HCT116 (cell line): ENCODE results near the gene ZFR2. TPM values are rescaled to one million over a fixed set of nuclear protein-coding genes. Genes with fewer than 3 reads are reported as not detected.

Source experiments
- ATAC-seq: fragments of 200-7000 bp; cut with Tn5 transposase; 2 replicates; pipeline ENCODE4 v1.9.1; 2020; ENCODE audit warnings: mild to moderate bottlenecking, moderate library complexity
- BruUV-seq: library from RNA; stranded (reverse); fragments of 400-500 nt; replicated peaks from 2 replicates; lab custom pipeline; 2021; lab: Mats Ljungman, UMichigan
- CTCF ChIA-PET: fragments of 300-600 bp; sonication (Branson Sonifier 250); formaldehyde crosslinking; loops from one replicate; lab custom pipeline; 2021; ENCODE audit warnings: antibody characterized with exemption; lab: Charles Lee
- POLR2A ChIA-PET: fragments of 300-600, 350-600 bp; sonication (Branson Sonifier 250); formaldehyde crosslinking; loops from one replicate; lab custom pipeline; 2021; ENCODE audit warnings: antibody characterized with exemption; lab: Charles Lee
- RAD21 ChIA-PET, 2 experiments: fragments of 300-600 bp; sonication (Branson Sonifier 250); formaldehyde crosslinking; loops; one replicate each; lab custom pipeline; 2023; ENCODE audit warnings: low total read pairs in 2 of 2; ENCODE audit not compliant: uncharacterized antibody in 2 of 2, unreplicated experiment in 2 of 2, low non-redundant PET in 1 of 2; lab: Charles Lee
- DNase-seq: peaks from one replicate; pipeline ENCODE4 v3.0.0-alpha.2; 2010; ENCODE audit warnings: low read depth, low spot score
- H2AFZ ChIP-seq: fragments of 200-600 bp; shearing (Covaris generic), sonication (generic); 2 replicates; pipeline ENCODE4 v1.6.1; 2017; ENCODE audit warnings: low read depth, mixed run types, mixed read lengths, antibody characterized with exemption, low read length; ENCODE audit not compliant: poor library complexity, severe bottlenecking
- H3K27ac ChIP-seq: 2 replicates; pipeline ENCODE4 v1.5.1; 2012; ENCODE audit warnings: low read depth, low read length
- H3K27me3 ChIP-seq: fragments of 200-600 bp; sonication (generic); 2 replicates; pipeline ENCODE4 v1.6.1; 2016; ENCODE audit warnings: mixed run types, low read length, mixed read lengths; ENCODE audit not compliant: insufficient read depth
- H3K36me3 ChIP-seq, 2 experiments: fragments of 200-500 bp in 1 of 2; fragments of 200-600 bp in 1 of 2; sonication (Bioruptor generic) in 1 of 2; sonication (generic) in 1 of 2; 2 replicates each; pipeline versions ENCODE4 v1.5.1 to v1.6.1; 2014 to 2016; ENCODE audit warnings: low read length in 2 of 2, inconsistent platforms in 1 of 2, mixed read lengths in 1 of 2, mixed run types in 1 of 2; ENCODE audit not compliant: insufficient read depth in 2 of 2, control insufficient read depth in 1 of 2
- H3K4me1 ChIP-seq, 2 experiments: fragments of 200-600 bp in 1 of 2; sonication (generic) in 1 of 2; 2 replicates each; pipeline versions ENCODE4 v1.5.1 to v1.6.1; 2012 to 2017; ENCODE audit warnings: low read length in 2 of 2, inconsistent platforms in 1 of 2, mild to moderate bottlenecking in 1 of 2, mixed read lengths in 1 of 2, mixed run types in 1 of 2, moderate library complexity in 1 of 2; ENCODE audit not compliant: insufficient read depth in 2 of 2, control insufficient read depth in 1 of 2
- H3K4me2 ChIP-seq: fragments of 200-600 bp; sonication (generic); 2 replicates; pipeline ENCODE4 v1.6.1; 2017; ENCODE audit warnings: mixed run types, low read length, mixed read lengths
- H3K4me3 ChIP-seq, 2 experiments: fragments of 200-600 bp in 1 of 2; sonication (generic) in 1 of 2; replicated peaks in 1 of 2; 2 replicates each; pipeline ENCODE4 v1.5.1; 2011 to 2016; ENCODE audit warnings: low read length in 2 of 2, control low read depth in 1 of 2, low read depth in 1 of 2, mild to moderate bottlenecking in 1 of 2, mixed read lengths in 1 of 2, mixed run types in 1 of 2
- H3K79me2 ChIP-seq: fragments of 200-600 bp; sonication (generic); 2 replicates; pipeline ENCODE4 v1.6.1; 2017; ENCODE audit warnings: mild to moderate bottlenecking, mixed run types, low read length, moderate library complexity, mixed read lengths; ENCODE audit not compliant: insufficient read depth
- H3K9ac ChIP-seq: fragments of 200-600 bp; sonication (generic); 2 replicates; pipeline ENCODE4 v1.6.1; 2016; ENCODE audit warnings: low read length, mixed read lengths
- H3K9me2 ChIP-seq: fragments of 200-600 bp; sonication (generic), shearing (Covaris generic); 2 replicates; pipeline ENCODE4 v1.6.1; 2017; ENCODE audit warnings: mixed run types, mild to moderate bottlenecking, moderate library complexity; ENCODE audit not compliant: insufficient read depth
- H3K9me3 ChIP-seq, 2 experiments: fragments of 200-500 bp in 1 of 2; fragments of 200-600 bp in 1 of 2; sonication (Bioruptor generic) in 1 of 2; sonication (generic) in 1 of 2; 2 replicates each; pipeline ENCODE4 v1.6.1; 2014 to 2017; ENCODE audit warnings: low read length in 2 of 2, mixed read lengths in 2 of 2, inconsistent platforms in 1 of 2, low read depth in 1 of 2, mild to moderate bottlenecking in 1 of 2, mixed run types in 1 of 2, moderate library complexity in 1 of 2; ENCODE audit not compliant: control insufficient read depth in 1 of 2, insufficient read depth in 1 of 2
- H4K20me1 ChIP-seq: fragments of 200-600 bp; sonication (generic), shearing (Covaris generic); 2 replicates; pipeline ENCODE4 v1.6.1; 2017; ENCODE audit warnings: mixed run types, mild to moderate bottlenecking, moderate library complexity; ENCODE audit not compliant: insufficient read depth
- EGR1 ChIP-seq: IDR thresholded peaks from 2 replicates; pipeline ENCODE4 v1.6.1; 2012; ENCODE audit warnings: low read depth
- ELF1 ChIP-seq: IDR thresholded peaks from 2 replicates; pipeline ENCODE4 v1.6.1; 2012; ENCODE audit warnings: low read depth, borderline replicate concordance
- EZH2phosphoT487 ChIP-seq: fragments of 200-600 bp; IDR thresholded peaks from 2 replicates; pipeline ENCODE4 v1.6.1; 2018; ENCODE audit warnings: antibody characterized with exemption, borderline replicate concordance
- FOSL1 ChIP-seq: IDR thresholded peaks from 2 replicates; pipeline ENCODE4 v1.6.1; 2012; ENCODE audit warnings: low read depth
- JUND ChIP-seq: IDR thresholded peaks from 2 replicates; pipeline ENCODE4 v1.6.1; 2012
- MAX ChIP-seq: IDR thresholded peaks from 2 replicates; pipeline ENCODE4 v1.6.1; 2012
- POLR2A ChIP-seq: IDR thresholded peaks from 2 replicates; pipeline ENCODE4 v1.7.0; 2011; ENCODE audit warnings: borderline replicate concordance; ENCODE audit not compliant: insufficient read depth, insufficient read length; ENCODE audit errors: extremely low read depth
- POLR2AphosphoS5 ChIP-seq: IDR thresholded peaks from 2 replicates; pipeline ENCODE4 v1.6.1; 2011; ENCODE audit warnings: mild to moderate bottlenecking, low read depth, low read length, moderate library complexity
- RAD21 ChIP-seq: IDR thresholded peaks from 2 replicates; pipeline ENCODE4 v1.6.1; 2012; ENCODE audit warnings: low read depth, mild to moderate bottlenecking
- SIN3A ChIP-seq: IDR thresholded peaks from 2 replicates; pipeline ENCODE4 v1.6.1; 2012; ENCODE audit warnings: low read depth
- YY1 ChIP-seq: IDR thresholded peaks from 2 replicates; pipeline ENCODE4 v1.6.1; 2011; ENCODE audit warnings: low read length, low read depth, moderate library complexity, mild to moderate bottlenecking; ENCODE audit not compliant: insufficient replicate concordance; ENCODE audit errors: extremely low read depth
- ZBTB33 ChIP-seq: IDR thresholded peaks from 2 replicates; pipeline ENCODE4 v1.6.1; 2011; ENCODE audit warnings: mild to moderate bottlenecking, low read length, moderate library complexity; ENCODE audit not compliant: insufficient replicate concordance; ENCODE audit errors: extremely low read depth
- ZFX ChIP-seq: fragments of 450-650 bp; IDR thresholded peaks from 2 replicates; pipeline ENCODE4 v1.6.1; 2017
- ZNF274 ChIP-seq: fragments of 200-500 bp; sonication (Bioruptor generic); IDR thresholded peaks from 2 replicates; pipeline ENCODE4 v1.6.1; 2014; ENCODE audit warnings: mild to moderate bottlenecking, low read depth, low read length, inconsistent platforms
- intact Hi-C: fragments of 100-400 bp; cut with micrococcal nuclease; formaldehyde crosslinking; loops from 2 replicates; pipeline ENCODE4 v1.10.0; 2022
- total RNA-seq: library from RNA; stranded (reverse); gene quantifications from one replicate; pipeline ENCODE4 v1.2.1, GENCODE V29; 2021; ENCODE audit not compliant: unreplicated experiment
- TF ChIP-seq, protein P1 (sequence below): IDR thresholded peaks from 2 replicates; pipeline ENCODE4 v1.6.1; 2012; ENCODE audit warnings: low read depth
- TF ChIP-seq, protein P2 (sequence below), 3 experiments: fragments of 200-600 bp in 1 of 3; sonication (generic) in 1 of 3; IDR thresholded peaks in 2 of 3; conservative IDR thresholded peaks in 1 of 3; 2 replicates each; pipeline ENCODE4 v1.5.1; 2012 to 2017; ENCODE audit warnings: low read depth in 2 of 3, low read length in 2 of 3, antibody characterized with exemption in 1 of 3, borderline replicate concordance in 1 of 3, control low read depth in 1 of 3, mild to moderate bottlenecking in 1 of 3, mixed read lengths in 1 of 3, mixed run types in 1 of 3, moderate library complexity in 1 of 3; ENCODE audit not compliant: insufficient read depth in 1 of 3

The ZFR2 gene
- total RNA-seq, 1 experiment from 2014 or later: 0.34 TPM

GRCh38 chr19:3774621-3775373 lies 94.0 kb downstream of the ZFR2 start (continued):
- TF ChIP-seq POLR2AphosphoS5: no peak

GRCh38 chr19:3773814-3774515 lies 94.9 kb downstream of the ZFR2 start:
- no peak for ATAC-seq
- Histone ChIP-seq H2AFZ (no peak overlapping the region), H3K4me1 (no peaks in the 10 kb centered on the region), H3K27ac (no peak overlapping the region), H3K27me3 (no peaks in the 10 kb centered on the region), H3K36me3 (no peaks in the 10 kb centered on the region), H3K9me3 (no peaks in the 10 kb centered on the region), H3K4me3 (no peak overlapping the region), H3K4me2 (no peak overlapping the region), H4K20me1 (no peaks in the 10 kb centered on the region), H3K79me2 (no peaks in the 10 kb centered on the region), H3K9ac (no peak overlapping the region), H3K9me2 (no peaks in the 10 kb centered on the region)
- POLR2A ChIA-PET: interaction anchor here (1.2 kb wide), 1 partner anchor 11 kb away, joined by 5 read pairs; the partner anchor contains the start of gene MRPL54
- RAD21 ChIA-PET: no interaction called here
- BruUV-seq: no TSS peak
- DNase-seq: no peak
- intact Hi-C loops: no loop called here
- CTCF ChIA-PET: no interaction called here
- TF ChIP-seq JUND (no peak), MAX (no peak), RAD21 (no peak), POLR2AphosphoS5 (no peak), POLR2A (no peak), SIN3A (no peak), ZFX (no peak), EGR1 (no peak), YY1 (no peak), ZBTB33 (no peak), ZNF274 (no peak), EZH2phosphoT487 (no peak), ELF1 (no peak), FOSL1 (no peak)
- TF ChIP-seq, protein P1, sequence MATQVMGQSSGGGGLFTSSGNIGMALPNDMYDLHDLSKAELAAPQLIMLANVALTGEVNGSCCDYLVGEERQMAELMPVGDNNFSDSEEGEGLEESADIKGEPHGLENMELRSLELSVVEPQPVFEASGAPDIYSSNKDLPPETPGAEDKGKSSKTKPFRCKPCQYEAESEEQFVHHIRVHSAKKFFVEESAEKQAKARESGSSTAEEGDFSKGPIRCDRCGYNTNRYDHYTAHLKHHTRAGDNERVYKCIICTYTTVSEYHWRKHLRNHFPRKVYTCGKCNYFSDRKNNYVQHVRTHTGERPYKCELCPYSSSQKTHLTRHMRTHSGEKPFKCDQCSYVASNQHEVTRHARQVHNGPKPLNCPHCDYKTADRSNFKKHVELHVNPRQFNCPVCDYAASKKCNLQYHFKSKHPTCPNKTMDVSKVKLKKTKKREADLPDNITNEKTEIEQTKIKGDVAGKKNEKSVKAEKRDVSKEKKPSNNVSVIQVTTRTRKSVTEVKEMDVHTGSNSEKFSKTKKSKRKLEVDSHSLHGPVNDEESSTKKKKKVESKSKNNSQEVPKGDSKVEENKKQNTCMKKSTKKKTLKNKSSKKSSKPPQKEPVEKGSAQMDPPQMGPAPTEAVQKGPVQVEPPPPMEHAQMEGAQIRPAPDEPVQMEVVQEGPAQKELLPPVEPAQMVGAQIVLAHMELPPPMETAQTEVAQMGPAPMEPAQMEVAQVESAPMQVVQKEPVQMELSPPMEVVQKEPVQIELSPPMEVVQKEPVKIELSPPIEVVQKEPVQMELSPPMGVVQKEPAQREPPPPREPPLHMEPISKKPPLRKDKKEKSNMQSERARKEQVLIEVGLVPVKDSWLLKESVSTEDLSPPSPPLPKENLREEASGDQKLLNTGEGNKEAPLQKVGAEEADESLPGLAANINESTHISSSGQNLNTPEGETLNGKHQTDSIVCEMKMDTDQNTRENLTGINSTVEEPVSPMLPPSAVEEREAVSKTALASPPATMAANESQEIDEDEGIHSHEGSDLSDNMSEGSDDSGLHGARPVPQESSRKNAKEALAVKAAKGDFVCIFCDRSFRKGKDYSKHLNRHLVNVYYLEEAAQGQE: no peak
- TF ChIP-seq, protein P2, sequence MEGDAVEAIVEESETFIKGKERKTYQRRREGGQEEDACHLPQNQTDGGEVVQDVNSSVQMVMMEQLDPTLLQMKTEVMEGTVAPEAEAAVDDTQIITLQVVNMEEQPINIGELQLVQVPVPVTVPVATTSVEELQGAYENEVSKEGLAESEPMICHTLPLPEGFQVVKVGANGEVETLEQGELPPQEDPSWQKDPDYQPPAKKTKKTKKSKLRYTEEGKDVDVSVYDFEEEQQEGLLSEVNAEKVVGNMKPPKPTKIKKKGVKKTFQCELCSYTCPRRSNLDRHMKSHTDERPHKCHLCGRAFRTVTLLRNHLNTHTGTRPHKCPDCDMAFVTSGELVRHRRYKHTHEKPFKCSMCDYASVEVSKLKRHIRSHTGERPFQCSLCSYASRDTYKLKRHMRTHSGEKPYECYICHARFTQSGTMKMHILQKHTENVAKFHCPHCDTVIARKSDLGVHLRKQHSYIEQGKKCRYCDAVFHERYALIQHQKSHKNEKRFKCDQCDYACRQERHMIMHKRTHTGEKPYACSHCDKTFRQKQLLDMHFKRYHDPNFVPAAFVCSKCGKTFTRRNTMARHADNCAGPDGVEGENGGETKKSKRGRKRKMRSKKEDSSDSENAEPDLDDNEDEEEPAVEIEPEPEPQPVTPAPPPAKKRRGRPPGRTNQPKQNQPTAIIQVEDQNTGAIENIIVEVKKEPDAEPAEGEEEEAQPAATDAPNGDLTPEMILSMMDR (IDR thresholded peaks at IDR 0.05 in 2 of 3, conservative IDR thresholded peaks at IDR 0.05 in 1 of 3; ENCODE audit: borderline replicate concordance in 1 of 3, insufficient read depth in 1 of 3, low read depth in 2 of 3, low read length in 2 of 3): no peak
